CD4-positive, alpha-beta T cell treated with Interleukin-15 for 1 hour (primary cell): ENCODE data around the gene PRMT7.
A peak's percentile ranks its signal among the peaks of the same experiment; 100 is the strongest.

Experiments
- DNase-seq: peaks from one replicate; pipeline ENCODE4 v3.0.0-alpha.2; 2020

Gene PRMT7

DNA sequence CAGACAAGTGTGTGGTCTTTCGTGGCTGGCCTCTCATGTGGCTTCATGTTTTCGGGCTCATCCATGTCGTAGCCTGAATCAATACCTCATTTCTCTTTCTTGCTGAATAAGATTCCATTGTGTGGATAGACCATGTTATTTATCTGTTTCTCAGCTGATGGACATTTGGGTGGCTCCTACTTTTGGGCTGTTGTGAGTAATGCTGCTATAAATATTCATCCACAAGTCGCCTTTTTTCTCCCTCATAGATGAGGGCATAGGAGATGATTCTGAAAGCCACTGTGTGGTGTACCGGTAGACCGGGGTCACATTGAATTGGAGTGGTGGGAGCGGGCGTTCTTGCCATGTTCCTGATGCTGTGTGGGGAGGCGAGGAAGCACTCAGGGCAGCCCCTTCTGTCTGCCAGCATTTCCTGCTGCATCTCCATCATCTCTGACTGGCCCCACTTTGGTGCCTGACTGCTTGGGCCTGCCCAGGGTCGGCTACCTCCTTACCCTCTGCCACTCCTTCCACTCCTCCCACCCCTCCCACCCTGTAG is 40.1 kb downstream of the PRMT7 start:
- DNase-seq = no peak

DNA sequence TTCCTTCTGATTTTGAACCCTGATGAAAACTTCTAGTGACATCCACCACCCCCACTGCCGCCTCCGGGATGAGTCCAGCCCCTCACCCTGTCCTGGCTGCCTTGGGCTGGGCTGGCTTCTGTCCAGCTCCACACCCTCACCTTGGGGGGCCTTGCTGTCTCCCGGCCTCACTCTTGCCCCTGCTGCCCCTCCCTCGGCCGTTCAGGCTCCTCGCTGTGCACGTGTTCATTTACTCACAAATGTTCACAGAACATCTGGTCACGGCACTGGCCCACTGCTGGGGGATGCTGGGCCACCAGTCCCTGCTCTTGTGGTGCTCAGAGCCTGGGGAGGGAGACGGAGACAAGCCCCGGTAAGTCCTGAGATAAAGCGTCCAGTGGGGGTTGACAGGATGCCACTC is 40.6 kb downstream of the PRMT7 start:
- DNase-seq = no peak

DNA sequence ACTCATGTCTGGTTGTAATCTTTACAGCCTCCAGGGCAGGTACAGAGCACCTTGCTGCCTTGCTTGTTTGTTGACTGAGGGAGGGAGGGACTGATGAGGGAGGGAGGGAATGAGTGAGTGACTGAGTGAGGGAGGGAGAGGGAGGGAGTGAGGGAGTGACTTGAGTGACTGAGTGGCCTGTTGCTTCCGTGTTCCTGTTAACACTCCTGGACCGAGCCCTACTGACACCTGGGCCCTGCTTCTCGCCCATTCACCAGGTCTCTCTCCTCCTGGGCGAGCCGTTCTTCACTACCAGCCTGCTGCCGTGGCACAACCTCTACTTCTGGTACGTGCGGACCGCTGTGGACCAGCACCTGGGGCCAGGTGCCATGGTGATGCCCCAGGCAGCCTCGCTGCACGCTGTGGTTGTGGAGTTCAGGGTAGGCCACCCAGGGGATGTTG is 41.2 kb downstream of the PRMT7 start:
- no peak for DNase-seq

DNA sequence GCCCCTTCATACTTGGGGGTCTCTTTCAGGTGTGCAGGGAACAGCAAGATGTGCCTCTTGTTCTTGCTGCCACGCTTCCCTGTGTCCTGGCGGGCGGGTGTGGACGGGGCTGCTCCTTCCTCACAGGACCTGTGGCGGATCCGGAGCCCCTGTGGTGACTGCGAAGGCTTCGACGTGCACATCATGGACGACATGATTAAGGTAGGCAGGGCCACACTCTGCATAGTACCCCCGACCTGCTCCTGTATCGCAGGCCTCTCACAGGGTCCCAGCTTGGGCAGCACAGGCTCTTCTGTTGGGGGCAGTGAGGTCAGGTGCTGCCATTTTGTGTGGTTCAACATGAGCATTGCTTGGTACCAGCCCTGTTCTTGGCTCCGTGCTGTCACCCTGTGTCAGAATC is 42.5 kb downstream of the PRMT7 start:
- DNase-seq = no peak

DNA sequence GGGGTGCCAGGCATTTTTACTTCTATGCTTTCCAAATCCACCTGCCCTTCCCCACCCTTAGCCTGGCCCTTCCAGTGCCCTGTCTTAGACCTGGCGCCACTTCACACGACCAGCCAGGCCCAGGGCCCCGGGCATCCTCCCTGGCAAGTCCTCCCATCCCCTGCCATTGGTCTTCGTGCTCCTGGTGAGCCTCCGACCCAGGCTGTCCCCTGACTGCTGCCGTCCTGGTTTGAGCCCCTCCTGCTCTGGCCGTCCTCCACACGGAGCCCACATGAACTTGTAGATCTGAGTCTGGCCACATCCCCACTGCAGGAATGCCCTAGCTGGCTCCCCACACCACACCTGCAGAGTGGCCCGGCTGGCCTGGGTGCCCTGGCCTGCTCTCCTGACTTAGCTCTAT is 44.0 kb downstream of the PRMT7 start:
- DNase-seq = no peak

DNA sequence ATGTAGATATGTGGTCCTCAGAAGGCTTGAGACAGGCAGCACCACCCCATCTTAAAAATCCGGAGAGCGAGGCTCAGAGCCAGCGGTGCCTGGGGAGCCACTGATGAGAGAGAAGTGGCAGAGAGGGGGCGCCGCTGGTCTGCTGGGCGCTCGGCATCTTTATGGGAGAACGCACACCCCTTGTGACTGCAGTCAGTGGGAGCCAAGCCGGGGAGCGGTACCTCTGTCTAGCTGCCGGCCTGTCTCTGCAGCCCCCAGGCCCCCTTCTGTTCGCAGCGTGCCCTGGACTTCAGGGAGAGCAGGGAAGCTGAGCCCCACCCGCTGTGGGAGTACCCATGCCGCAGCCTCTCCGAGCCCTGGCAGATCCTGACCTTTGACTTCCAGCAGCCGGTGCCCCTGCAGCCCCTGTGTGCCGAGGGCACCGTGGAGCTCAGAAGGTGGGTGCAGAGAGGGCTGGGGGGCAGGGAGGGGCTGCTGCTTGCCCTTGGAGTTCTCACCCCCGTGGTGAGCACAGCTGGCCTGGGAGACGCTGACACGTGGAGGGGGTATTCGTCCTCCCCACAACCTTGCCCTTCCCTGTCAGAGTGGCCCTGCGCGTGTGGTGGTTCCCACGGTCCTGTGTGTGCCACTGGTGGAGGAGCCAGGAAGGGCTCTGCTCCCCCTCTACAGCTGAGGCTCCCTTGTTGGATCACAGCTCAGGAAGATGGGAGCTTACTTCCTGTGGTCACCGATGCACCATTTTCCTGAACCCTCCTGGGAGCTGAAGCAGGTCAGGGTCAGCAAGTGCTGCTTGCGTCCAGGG is 44.8 kb downstream of the PRMT7 start:
- DNase-seq = no peak

DNA sequence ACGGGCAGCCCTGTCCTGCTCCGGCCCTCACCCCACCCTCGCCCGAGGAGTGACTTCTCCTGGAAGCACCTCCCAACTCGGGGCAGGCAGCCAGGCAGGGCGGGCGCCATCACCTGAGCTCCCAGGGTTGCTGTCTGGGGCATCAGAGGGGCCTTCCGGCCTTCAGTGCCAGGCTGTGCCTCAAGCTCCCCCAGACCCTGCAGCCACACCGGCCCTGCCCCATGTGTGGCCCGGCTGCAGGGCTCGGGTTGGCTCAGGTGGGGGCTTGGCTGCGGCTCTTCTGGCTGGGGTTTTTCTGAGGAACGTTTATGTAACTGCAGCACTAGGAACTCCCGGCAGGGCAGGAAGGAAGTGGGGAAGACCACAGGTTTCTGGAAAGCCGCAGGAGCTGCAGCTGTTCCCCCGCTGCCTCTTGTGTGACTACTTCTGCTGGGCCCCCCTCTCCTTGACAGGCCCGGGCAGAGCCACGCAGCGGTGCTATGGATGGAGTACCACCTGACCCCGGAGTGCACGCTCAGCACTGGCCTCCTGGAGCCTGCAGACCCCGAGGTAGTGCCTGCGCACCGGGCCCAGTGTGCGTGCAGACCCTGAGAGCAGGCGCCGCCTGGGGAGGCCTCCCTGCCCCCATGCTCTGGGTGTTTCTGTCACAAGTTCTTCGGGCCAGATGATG is 45.6 kb downstream of the PRMT7 start:
- peak; percentile 79 for DNase-seq

DNA sequence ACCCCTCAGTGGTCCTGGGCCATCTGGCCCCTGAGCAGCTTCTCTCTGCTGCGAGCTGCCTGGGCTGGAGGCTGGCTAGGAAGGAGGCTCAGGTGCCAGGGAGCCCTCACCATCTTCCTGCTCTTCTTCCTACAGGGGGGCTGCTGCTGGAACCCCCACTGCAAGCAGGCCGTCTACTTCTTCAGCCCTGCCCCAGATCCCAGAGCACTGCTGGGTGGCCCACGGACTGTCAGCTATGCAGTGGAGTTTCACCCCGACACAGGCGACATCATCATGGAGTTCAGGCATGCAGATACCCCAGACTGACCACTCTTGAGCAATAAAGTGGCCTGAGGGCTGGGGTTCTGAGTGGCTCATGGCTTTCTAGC is 46.1 kb downstream of the PRMT7 start:
- DNase-seq = no peak

DNA sequence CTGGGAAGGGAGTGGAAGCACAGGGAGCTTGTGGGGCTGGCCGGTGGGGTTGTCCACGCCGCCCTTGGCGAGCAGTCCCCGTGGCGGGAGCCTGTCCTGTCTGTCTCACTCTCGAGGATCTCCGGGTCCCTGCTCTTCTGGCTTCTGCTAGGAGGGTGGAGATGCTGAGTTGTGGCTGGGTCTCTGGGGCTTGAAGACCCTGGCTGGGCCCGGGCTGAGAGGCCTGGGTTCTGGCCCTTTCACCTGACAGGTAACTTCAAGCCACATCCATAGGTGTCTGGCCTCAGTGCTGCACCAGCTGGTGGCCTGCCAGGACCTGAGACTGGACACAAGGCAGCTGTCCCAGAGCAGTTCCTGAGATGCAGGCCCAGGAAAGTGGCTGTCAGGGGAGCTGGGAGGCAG is 46.7 kb downstream of the PRMT7 start:
- no peak for DNase-seq

DNA sequence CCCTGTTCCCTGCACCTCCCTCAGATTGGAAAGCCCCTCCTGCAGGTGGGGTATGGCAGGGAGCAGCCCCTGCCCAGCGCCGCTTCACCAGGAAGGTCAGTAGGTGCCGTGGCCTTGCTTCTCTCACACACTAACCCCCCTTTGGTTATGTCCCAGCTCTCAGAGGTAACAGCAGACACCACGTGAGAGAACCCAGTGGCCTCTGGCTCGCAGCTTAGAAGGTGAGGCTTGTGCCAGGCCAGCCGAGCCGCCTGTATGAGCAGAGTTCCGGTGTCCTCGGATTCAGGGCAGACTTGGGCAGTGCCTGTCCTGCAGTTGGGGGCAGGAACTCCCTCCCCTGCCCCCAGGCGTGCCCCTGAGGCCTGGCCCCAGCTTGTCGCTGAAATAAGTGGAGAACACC is 47.1 kb downstream of the PRMT7 start:
- no peak for DNase-seq

DNA sequence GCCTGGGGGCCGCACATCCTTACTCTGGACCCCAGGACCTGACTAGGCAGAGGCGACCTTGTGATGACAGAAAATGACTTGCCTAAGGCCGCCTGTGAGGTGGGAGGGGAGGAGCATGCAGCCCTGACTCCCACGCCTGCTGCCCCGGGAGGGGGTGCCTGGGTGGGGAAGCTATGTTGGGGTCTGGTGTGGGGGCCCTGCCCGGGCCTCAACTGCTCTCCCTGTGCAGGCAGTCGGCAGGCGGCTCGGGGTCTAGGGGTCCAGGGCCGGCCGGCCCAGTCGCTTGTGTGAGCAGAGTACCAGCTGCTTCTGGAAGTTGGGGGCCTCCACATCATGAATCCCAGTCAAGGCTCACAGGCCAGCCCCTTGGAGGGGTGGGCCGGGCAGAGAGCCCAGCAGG is 48.1 kb downstream of the PRMT7 start:
- no peak for DNase-seq

DNA sequence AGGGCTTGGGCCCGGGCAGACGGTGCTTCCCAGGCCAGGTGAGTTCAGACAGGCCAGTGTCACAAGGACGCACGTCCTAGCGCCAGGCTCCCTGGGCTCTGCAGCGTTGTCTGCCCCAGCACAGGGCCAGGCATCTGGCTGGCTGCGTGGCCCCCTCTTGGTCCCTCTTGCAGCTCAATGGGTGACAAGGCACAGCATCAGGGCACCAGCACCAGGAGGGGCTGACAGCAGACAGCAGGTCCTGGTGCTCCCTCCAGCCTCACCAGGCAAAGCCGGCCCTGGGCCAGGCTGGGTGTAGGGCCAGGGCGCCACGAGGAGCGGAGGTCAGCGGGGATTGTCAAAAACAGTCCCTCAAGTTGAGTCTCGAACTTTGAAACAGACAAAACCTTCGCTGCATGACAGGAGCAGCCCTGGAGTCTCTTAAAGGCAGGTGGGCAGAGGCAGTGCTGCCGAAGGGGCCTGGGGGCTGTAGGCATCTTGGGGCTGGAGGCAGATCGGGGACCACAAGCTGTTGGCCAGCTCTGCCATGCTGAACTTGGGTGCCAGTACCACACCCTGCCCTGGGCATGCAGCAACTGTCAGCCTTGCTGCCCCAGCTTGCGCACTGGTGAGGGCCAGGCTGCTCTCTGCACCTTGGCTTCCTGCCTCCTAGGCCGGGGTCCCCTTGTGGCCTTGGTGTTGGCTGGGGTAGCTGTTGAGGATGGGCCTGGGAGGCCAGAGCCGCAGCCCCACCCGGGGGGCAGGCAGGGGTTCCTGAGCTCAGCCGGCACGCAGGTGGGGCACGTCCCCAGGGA is 48.8 kb downstream of the PRMT7 start:
- DNase-seq = no peak

DNA sequence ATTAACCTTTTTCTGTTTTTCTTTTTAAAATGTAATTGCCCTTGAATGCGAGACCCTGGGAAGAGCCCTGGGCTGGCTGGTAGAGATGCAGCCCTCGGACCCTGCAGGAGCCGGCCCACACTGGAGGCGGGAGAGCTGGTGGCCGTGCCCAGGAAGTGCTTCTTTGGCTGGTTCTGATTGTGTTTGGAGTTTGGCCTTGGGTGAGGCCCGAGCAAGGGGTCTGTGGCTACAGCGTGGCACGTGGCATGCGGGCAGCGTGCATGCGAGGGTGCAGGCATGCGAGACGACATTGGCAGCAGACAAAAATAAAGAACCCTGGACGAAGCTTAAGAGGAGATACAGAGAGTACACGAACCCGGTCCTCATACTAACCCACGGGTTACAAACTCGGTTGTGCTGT is 49.7 kb downstream of the PRMT7 start:
- no peak for DNase-seq

DNA sequence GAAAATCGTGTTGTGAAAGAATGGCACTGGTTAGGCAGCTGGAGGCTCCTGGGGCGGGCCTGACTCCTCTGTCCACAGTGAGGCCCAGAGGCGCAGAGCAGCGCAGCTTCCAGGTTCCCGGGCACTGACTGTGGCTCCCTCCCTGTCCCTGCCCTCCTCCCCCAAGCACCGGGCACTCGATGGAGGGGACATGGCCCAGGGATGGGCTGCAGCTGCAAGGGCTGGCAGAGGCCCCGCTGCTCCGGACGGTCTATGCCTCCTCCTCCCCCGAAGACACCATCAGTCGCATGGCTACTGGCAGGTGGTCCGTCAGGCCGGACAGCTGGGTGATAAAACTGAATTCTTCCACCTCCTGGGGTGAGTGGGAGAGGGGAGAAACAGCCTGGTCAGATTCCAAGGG is 50.1 kb downstream of the PRMT7 start:
- no peak for DNase-seq

DNA sequence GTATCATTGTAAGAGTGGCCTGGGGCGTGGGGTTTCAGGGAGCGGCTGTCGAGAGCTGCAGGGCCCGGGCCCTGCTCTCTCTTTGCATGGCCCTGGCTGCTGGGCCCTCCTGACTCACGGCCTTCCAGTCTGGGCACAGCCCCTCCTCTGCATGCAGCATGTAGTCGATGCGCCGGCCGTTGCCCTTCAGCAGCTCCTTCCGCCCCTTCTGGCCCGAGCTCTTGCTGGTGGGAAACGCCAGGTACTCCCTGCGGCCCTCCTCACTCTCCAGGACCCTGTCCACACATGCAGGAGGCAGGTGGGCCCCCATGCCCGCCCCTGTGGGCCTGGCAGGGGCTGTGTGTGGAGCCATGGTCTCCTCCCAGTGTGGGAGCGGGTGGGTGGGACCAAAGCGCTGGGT is 50.7 kb downstream of the PRMT7 start:
- no peak for DNase-seq

DNA sequence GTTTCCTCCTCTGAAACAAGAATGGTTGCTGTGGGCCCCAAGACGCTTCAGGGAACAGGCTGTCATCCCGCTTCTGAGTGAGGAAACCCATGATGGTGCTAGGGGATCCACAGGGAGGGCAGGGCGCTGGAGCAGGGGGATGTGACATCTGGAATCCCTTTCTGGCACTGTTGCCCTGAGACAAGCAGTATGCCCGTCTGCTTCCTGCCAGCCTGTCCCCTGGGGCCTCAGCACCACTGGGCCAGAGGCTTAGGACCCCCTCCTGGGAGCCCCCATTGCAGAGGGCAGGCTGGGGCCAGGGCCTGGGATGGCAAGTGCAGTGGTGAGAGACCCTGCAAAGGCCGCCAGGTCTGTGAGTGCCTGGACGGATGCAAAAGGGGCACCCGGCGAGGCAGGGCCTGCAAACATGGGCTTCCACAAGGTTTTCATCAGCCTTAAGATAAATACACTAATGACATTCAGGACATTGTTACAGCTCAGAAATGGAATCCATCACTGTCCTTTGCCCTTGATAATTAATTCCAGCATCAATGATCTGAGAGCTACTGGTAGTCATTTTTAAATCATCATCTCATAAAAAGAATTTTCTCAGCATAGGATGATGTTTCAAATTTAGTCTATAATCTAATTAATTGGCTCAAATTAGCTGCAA is 51.6 kb downstream of the PRMT7 start:
- DNase-seq = no peak

DNA sequence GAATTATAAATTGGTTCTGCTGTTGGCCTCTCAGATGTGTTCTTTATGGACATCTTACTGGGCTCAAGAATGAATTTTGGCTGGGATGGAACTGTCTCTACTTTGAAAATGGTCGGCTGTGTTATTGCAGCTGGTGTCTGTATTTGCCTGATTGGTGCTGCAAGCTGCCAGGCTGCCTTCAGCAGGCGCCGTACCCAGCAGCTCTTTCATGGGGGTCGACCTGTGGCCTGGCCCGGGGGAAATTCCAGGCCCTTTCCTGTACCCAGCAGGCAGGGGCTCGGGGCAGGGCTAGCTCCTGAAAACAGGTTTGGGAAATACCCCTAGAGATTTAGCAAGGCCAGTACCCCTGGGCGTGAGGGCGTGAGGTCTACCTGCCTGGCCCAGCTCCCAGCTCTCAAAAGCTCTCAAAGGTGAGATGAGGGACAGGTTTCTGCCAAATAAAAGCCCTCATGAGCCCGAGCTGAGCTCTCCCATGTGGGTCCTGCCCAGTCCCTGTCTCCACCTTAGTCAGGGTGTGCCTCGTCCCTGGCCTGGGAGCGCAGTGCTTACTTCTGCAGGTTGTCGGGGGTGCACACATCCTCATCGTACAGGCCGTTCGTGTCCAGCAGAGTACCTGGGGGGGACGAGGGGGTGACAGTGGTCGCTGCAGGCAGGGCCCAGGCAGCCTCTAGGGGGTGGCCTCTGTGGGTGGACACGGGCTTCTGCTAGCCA is 52.3 kb downstream of the PRMT7 start:
- no peak for DNase-seq

DNA sequence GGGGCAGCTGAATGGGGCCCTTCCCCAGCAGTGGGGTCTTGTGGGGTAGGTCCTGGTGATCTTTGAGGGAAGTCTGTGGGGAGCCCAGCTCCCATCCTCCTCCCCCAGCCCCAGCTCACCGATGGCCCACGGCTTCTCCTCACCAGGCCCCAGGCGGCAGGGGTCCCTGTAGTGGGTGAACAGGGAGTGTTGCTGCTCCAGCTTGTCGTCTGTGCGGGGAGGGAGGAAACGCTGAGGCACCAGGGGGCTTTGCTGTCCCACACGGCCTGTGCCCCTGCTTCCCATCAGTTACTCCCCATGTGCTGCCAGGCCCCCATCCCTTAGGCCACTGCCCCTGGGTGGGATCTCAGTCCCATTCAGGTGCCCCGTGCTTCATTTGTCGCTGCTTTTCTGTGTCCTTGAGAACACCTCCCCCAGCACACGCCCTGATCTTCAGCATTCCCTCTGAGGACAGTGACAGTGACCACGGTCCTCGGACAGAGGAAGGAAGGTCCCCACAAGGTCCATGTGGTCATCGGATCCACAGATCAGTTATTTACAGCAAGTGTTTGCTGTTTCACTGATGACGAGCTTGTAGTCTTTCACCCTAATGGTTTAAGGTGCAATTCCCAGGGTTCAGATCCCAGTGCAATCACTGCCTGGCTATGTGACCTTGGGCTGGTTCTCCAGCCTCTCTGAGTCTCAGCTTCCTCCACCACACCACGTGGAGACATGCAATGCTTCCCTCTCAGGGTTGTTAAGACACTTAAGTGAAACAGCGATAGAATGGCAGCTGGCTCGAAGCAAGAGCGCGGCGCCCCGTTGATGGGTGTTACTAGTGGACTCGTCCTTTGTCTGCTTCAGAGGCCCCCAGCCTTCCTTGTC is 53.1 kb downstream of the PRMT7 start:
- no peak for DNase-seq

DNA sequence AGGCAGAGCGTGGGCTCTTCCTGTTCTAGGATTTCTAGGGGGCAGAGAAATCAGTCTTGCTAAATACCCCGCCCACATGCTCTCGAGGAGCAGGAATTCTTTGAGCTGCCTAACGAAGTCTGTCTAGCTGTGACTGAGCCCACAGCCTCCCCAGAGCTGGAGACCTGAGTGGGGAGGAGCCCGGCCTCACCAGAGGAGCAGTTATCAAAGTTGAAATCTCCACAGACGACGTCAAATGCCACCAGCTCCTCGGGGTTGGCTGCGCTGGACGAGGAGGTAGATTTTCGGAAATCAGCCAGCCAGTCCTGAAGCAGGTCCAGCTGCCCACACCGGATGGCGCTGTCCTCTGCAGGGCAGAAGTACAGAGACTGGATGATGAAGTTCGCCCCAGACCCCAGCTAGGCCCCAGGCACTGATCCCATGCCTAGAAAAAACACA is 53.8 kb downstream of the PRMT7 start:
- DNase-seq = no peak

DNA sequence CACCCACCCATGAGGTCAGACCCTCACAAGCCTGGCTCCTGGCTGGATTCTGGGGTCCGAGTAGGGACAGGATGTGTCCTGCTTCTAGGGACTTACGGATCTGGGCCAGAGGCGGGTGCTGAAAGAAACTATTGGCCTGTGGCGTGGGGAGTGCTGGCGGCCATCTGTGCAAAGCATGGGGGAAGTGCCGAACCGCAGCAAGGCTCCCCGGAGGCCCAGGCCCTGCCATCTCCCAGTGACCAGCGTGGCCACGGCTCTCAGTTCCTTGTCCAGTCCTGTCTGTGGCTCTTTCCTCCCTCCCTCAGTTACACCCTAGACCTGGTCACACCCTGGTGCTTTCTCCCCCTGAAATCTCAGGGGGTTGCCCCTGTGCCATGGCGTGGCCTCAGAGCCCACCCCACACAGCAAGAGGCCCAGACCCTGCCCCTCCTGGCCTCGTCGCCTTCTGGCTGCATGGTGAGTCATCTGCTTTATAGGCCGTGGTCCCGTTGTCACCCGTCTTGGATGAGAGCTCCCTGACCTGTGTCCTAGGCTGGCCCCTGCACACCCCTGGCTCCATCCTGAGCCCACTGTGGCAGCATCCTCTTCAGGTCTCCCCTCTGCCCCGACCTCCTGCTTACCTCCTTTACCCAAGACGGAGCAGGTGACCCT is 54.5 kb downstream of the PRMT7 start:
- no peak for DNase-seq

DNA sequence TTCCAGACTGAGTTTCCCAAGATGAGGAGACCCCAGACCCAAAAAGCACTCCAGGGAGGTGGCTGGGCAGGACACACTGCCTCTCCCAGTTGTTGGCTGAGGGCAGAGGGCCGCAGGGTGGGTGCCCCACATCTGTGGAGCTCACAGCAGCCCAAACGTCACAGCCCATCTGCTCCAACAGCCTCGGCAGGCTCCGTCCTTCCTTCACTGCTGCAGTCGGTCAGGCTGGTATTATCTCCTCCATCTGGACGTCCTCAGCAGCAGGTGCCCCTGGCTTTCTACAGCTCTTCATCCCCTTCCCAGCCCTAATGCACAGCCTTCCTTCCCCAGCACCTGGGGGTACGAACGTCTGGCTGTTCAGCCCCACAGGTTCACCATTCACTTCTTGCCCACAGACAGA is 55.2 kb downstream of the PRMT7 start:
- no peak for DNase-seq
